GM12878 (cell line): ENCODE measurements around the gene LRRC15. TPM values are rescaled to one million over a fixed set of nuclear protein-coding genes. Genes with fewer than 3 reads are reported as not detected.

ENCODE experiments used
- BACH1 ChIP-seq: fragments of 450-650 bp; IDR thresholded peaks from 2 replicates; pipeline ENCODE4 v1.6.1; 2017; ENCODE audit warnings: mild to moderate bottlenecking, borderline replicate concordance
- BCLAF1 ChIP-seq: fragments of 450-650 bp; IDR thresholded peaks from 2 replicates; pipeline ENCODE4 v1.6.1; 2017; ENCODE audit warnings: antibody characterized with exemption, mild to moderate bottlenecking, moderate library complexity
- CBFB ChIP-seq: IDR thresholded peaks from 2 replicates; pipeline ENCODE4 v1.6.1; 2016; ENCODE audit warnings: antibody characterized with exemption, low read depth
- CBX5 ChIP-seq: sonication (generic); IDR thresholded peaks from 2 replicates; pipeline ENCODE4 v1.6.1; 2016; ENCODE audit warnings: low read depth, moderate library complexity, mild to moderate bottlenecking, inconsistent platforms
- CREM ChIP-seq: IDR thresholded peaks from 2 replicates; pipeline ENCODE4 v1.6.1; 2014; ENCODE audit warnings: antibody characterized with exemption, low read depth
- E2F4 ChIP-seq: IDR thresholded peaks from 2 replicates; pipeline ENCODE4 v1.6.1; 2012; ENCODE audit warnings: low read depth, low read length, improper control_type of control experiment
- EGR1 ChIP-seq, 2 experiments: IDR thresholded peaks; 1 replicate in 1 of 2; 2 replicates in 1 of 2; pipeline ENCODE4 v1.6.1; 2011 to 2012; ENCODE audit warnings: low read depth in 2 of 2, low read length in 2 of 2, borderline replicate concordance in 1 of 2, mild to moderate bottlenecking in 1 of 2, moderate library complexity in 1 of 2
- IKZF1 ChIP-seq: fragments of 450-650 bp; conservative IDR thresholded peaks from 2 replicates; pipeline ENCODE4 v1.6.1; 2017; ENCODE audit warnings: antibody characterized with exemption, mild to moderate bottlenecking
- IKZF2 ChIP-seq, 2 experiments: fragments of 450-650 bp; IDR thresholded peaks; 2 replicates each; pipeline ENCODE4 v1.6.1; 2017; ENCODE audit warnings: mild to moderate bottlenecking in 2 of 2, moderate library complexity in 2 of 2
- JUND ChIP-seq: IDR thresholded peaks from 2 replicates; pipeline ENCODE4 v1.6.1; 2012; ENCODE audit warnings: low read depth, mild to moderate bottlenecking, low read length, improper control_type of control experiment, moderate library complexity
- KLF5 ChIP-seq: fragments of 450-650 bp; IDR thresholded peaks from 2 replicates; pipeline ENCODE4 v1.6.1; 2014; ENCODE audit warnings: mild to moderate bottlenecking; ENCODE audit not compliant: partially characterized antibody
- MTA3 ChIP-seq: IDR thresholded peaks from 2 replicates; pipeline ENCODE4 v1.6.1; 2012; ENCODE audit warnings: low read length, inconsistent platforms, borderline replicate concordance
- PAX5 ChIP-seq: IDR thresholded peaks from 2 replicates; pipeline ENCODE4 v1.6.1; 2011; ENCODE audit warnings: low read depth, low read length, borderline replicate concordance
- POU2F2 ChIP-seq: IDR thresholded peaks from 3 replicates; pipeline ENCODE4 v1.6.1; 2011; ENCODE audit warnings: low read depth, mild to moderate bottlenecking, low read length, borderline replicate concordance
- RELB ChIP-seq: fragments of 450-650 bp; IDR thresholded peaks from 2 replicates; pipeline ENCODE4 v1.6.1; 2017; ENCODE audit warnings: low read depth, mild to moderate bottlenecking, moderate library complexity
- SP1 ChIP-seq: IDR thresholded peaks from one replicate; pipeline ENCODE4 v1.6.1; 2011; ENCODE audit warnings: low read depth, low read length
- YY1 ChIP-seq: IDR thresholded peaks from 2 replicates; pipeline ENCODE4 v1.6.1; 2011; ENCODE audit warnings: low read depth, mild to moderate bottlenecking, low read length
- ZBTB11 ChIP-seq: fragments of 450-650 bp; formaldehyde crosslinking; IDR thresholded peaks from 2 replicates; pipeline ENCODE4 v1.5.0; 2022; ENCODE audit warnings: mild to moderate bottlenecking, missing genetic modification characterization
- ZNF207 ChIP-seq: fragments of 450-650 bp; IDR thresholded peaks from 2 replicates; pipeline ENCODE4 v1.6.1; 2014; ENCODE audit warnings: antibody characterized with exemption, mild to moderate bottlenecking, borderline replicate concordance
- polyA plus RNA-seq, 11 experiments: library from polyadenylated mRNA; depleted of rRNA in 4 of 11; unstranded in 6 of 11; stranded (reverse) in 5 of 11; fragments of >200 nt; fragmentation: Nextera tagmentation in 4 of 11; fragmentation: Illumina TruSeq in 1 of 11; extraction: Ambion mirVana in 4 of 11; extraction: Trizol in 1 of 11; gene quantifications; 1 replicate in 1 of 11; 2 replicates in 10 of 11; pipeline versions ENCODE4 v1.2.1 to v1.2.3, GENCODE V29; 2011 to 2016; ENCODE audit warnings: inconsistent platforms in 2 of 11, missing spikeins in 2 of 11, low read depth in 1 of 11
- total RNA-seq, 4 experiments: library from RNA; depleted of rRNA in 3 of 4; stranded (reverse); fragments of >200 nt in 3 of 4; fragmentation: Illumina TruSeq in 1 of 4; extraction: Trizol in 1 of 4; gene quantifications; 2 replicates each; pipeline versions ENCODE4 v1.2.1 to v1.2.3, GENCODE V29; 2013 to 2021

Gene LRRC15
- total and polyA plus RNA-seq, 10 of the 15 experiments (the other 5 are each of a cell fraction or from before 2014, with no cell fraction given), result not detected

- no peak for TF ChIP-seq BCLAF1
- peak; percentile 85 for TF ChIP-seq IKZF1
- TF ChIP-seq PAX5, result peak; percentile 9; the same call in 1 of the 2 replicates
- TF ChIP-seq POU2F2, result no peak
- TF ChIP-seq EGR1 (IDR thresholded peaks at IDR 0.05; ENCODE audit: borderline replicate concordance in 1 of 2, low read depth in 2 of 2, low read length in 2 of 2), result peak in 1 of 2 experiments; percentile 49; a peak in 1 of 3 replicates
- no peak for TF ChIP-seq ZBTB11 (CRISPR knock-in tag)
- peak; percentile 72 for TF ChIP-seq YY1
- TF ChIP-seq ZNF207, result peak; percentile 36; the same call in 1 of the 2 replicates
- 0 out of 4 replicates have a peak, but pooled peaks of 1 of the 2 experiments have one; percentile 24 for TF ChIP-seq IKZF2 (IDR thresholded peaks at IDR 0.05)
- no peak for TF ChIP-seq KLF5
- 0 out of 2 replicates have a peak, but pooled peaks have one; percentile 42 for TF ChIP-seq BACH1
- TF ChIP-seq CBX5, result 0 out of 2 replicates have a peak, but pooled peaks have one; percentile 71
- 0 out of 2 replicates have a peak, but pooled peaks have one; percentile 9 for TF ChIP-seq E2F4
- peak; percentile 24; the same call in 1 of the 2 replicates for TF ChIP-seq CREM
- TF ChIP-seq JUND, result 0 out of 2 replicates have a peak, but pooled peaks have one; percentile 5
- peak; percentile 28; the same call in 1 of the 2 replicates for TF ChIP-seq CBFB
- TF ChIP-seq MTA3, result no peak
- TF ChIP-seq RELB, result 0 out of 2 replicates have a peak, but pooled peaks have one; percentile 20
- TF ChIP-seq SP1, result no peak
These were observed 54.2 kb downstream of the LRRC15 start (continued) for GRCh38 chr3:194315088-194315964.
